ENCODE measurements around the gene PXT1. TPM values are rescaled to one million over a fixed set of nuclear protein-coding genes. Genes with fewer than 3 reads are reported as not detected.

The PXT1 gene
- total and polyA plus RNA-seq, 8 donors, result 0.06 to 0.08 (median 0.07) TPM; not detected in 4

DNA sequence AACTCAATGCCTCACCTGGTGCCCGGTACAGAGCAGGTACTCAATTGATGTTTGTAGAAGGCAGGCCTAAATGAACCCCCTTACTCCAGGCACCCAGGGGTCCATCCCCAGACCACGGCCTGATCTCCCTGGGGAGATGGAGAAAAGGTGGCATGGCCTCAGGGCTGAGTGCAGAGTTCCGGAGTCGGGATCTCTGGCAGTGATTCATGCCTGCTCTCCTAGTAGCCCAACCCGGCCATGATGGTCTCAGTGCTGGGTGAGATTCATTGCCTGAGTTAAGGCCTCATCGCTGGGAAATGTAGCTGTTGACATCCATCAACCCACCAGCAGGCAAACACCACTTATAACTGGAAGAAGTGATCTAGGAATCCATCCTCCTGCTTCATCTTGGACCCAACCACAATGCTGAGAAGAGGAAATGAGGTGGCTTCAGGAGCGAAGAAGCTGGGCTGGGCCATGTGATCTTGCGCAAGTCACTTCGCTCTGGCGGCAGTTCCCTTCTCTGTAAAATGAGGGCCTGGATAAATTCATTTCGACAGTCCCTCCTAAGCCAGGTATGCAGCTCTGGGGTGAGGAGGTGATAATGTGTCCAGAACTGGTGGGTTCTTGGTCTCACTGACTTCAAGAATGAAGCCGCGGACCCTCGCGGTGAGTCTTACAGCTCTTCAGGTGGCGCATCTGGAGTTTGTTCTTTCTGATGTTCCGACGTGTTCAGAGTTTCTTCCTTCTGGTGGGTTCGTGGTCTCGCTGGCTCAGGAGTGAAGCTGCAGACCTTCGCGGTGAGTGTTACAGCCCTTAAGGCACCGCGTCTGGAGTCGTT, 79.9 kb downstream of the PXT1 start:
- no peak for ATAC-seq
- intact Hi-C loops (cut with DNase I), result no loop called here
- no peak overlapping the region for H3K4me3 ChIP-seq
- no peaks in the 10 kb centered on the region for H3K9me3 ChIP-seq
- peaks cover 0 to 17% of the 10 kb centered on the region in 2 donors for H3K36me3 ChIP-seq
- peak in 1 of 4 donors; percentile 58 for DNase-seq
- peaks cover 6 to 61% of the 10 kb centered on the region in 2 donors for H3K4me1 ChIP-seq
- TF ChIP-seq, protein P1, sequence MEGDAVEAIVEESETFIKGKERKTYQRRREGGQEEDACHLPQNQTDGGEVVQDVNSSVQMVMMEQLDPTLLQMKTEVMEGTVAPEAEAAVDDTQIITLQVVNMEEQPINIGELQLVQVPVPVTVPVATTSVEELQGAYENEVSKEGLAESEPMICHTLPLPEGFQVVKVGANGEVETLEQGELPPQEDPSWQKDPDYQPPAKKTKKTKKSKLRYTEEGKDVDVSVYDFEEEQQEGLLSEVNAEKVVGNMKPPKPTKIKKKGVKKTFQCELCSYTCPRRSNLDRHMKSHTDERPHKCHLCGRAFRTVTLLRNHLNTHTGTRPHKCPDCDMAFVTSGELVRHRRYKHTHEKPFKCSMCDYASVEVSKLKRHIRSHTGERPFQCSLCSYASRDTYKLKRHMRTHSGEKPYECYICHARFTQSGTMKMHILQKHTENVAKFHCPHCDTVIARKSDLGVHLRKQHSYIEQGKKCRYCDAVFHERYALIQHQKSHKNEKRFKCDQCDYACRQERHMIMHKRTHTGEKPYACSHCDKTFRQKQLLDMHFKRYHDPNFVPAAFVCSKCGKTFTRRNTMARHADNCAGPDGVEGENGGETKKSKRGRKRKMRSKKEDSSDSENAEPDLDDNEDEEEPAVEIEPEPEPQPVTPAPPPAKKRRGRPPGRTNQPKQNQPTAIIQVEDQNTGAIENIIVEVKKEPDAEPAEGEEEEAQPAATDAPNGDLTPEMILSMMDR (IDR thresholded peaks at IDR 0.05), result no peak
- H3K27ac ChIP-seq, result no peak overlapping the region
- H3K27me3 ChIP-seq, result no peaks in the 10 kb centered on the region

DNA sequence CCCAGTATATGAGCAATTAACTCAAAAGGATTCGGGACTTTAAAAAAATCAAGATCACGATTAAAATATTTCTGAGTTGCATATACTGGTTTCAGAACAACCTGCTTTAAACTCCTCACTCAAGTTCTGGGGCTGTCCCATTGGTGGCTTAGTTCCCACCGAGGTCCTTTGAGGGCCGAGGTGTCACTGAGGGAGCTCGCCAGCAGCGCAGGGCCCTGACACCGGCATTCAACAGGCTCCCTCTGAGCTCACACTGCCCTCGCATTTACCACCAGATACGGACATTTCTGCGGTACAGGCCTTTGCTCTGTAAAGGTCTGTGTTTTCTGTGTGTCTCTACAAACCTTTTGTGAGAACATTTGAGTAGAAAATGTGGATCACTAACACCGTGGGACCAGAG, 81.6 kb downstream of the PXT1 start:
- no peak for ATAC-seq
- DNase-seq, result peak in 1 of 4 donors; percentile 17
- intact Hi-C loops (cut with DNase I), result loop anchor here in 1 of 2 donors (2.0 kb wide), 1 partner anchor 58 kb away; no protein-coding TSS in a partner anchor
- TF ChIP-seq, protein P1 (IDR thresholded peaks at IDR 0.05), result no peak
- Histone ChIP-seq H3K27ac (no peak overlapping the region), H3K9me3 (no peaks in the 10 kb centered on the region), H3K27me3 (no peaks in the 10 kb centered on the region), H3K4me1 (peaks cover 6 to 56% of the 10 kb centered on the region in 2 donors), H3K36me3 (peaks cover 0 to 8% of the 10 kb centered on the region in 2 donors), H3K4me3 (no peak overlapping the region)

DNA sequence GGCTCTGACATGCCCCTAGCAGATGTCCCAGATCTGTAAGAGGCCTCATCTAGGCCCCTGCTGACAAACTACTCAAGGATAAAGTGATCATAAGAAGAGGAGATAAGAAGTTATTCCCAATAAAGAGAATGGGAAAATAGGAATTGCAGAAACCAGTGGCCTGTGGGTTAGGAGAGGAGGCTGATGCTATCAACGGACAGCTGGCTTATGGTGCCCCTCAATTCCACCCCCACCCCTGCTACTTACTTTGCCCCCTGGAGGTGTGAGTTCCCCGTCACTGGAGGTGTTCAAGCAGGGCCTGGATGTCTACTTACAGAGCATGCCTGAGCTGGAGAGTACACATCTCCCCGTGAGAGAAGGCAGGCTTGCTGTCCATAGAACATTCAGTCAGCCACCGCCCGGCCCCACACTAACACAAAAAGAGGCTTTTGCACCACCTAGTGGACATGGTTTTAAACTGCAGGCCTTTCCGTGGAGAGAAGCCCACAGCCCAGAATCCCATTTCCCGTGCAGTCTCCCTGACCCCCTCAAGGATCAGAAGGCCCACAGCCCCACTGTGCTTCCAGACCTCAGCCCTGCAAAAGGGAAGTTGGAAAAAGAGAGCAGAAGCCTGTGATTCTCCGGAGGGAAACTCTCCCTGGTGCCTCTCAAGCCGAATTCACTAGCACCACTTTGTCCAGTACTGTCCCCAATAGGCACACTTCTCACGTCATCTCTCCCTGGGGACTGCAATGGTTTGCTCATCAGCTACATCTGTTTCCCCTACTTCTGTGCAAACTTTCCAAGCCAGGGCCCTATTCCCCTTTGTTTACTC, 82.2 kb downstream of the PXT1 start:
- Histone ChIP-seq H3K27me3 (no peaks in the 10 kb centered on the region), H3K27ac (no peak overlapping the region), H3K4me1 (peaks cover 6 to 52% of the 10 kb centered on the region in 2 donors), H3K4me3 (no peak overlapping the region), H3K36me3 (peaks cover 0 to 3% of the 10 kb centered on the region in 2 donors), H3K9me3 (no peaks in the 10 kb centered on the region)
- DNase-seq, result peak; percentile 66 to 88 (median 76)
- TF ChIP-seq, protein P1 (IDR thresholded peaks at IDR 0.05), result peak; percentile 74 to 88
- intact Hi-C loops (cut with DNase I), result loop anchor here in 1 of 2 donors (2.0 kb wide), 1 partner anchor 58 kb away; no protein-coding TSS in a partner anchor
- ATAC-seq, result peak; percentile 89

DNA sequence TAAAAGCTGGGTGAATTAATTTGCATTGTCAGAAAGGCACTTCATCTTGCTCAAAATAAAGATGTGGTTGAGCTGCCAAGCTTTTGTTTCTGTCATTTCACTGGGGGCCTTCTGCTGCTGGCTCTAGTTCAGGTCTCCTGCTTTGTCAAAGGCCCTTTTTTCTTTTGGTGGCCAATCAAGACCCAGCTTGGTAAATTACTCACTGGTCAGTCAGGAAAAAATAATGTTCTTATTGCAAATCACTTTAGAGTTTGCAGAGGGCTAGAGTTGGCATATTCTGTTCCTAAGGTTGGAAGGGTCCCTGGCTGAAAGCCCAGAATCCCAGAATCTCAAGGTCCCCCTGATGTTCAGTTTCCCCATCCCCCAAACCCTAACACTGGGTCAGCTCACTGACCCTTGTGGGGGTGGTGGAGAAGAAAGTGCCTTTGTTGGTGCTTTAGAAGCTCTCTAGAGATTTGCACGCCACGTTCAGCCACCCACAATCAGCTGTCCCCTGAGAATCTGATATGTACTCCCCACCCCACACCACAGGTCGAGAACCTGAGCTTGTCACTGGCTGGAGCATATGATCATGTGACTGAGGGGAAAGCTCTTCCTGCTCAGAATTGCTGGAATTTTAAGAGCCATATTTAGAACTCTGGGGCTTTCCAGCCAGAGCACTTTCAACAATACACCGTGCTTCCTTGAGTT, 84.3 kb downstream of the PXT1 start:
- DNase-seq (no peak), ATAC-seq (peak; percentile 60)
- H3K27ac ChIP-seq, result no peak overlapping the region
- intact Hi-C loops (cut with DNase I), result no loop called here
- TF ChIP-seq, protein P1 (IDR thresholded peaks at IDR 0.05), result no peak
- no peaks in the 10 kb centered on the region for H3K36me3 ChIP-seq
- H3K4me3 ChIP-seq, result no peak overlapping the region
- no peaks in the 10 kb centered on the region for H3K9me3 ChIP-seq
- no peaks in the 10 kb centered on the region for H3K27me3 ChIP-seq
- H3K4me1 ChIP-seq, result peaks cover 6 to 41% of the 10 kb centered on the region in 2 donors
